Gastrocnemius medialis (tissue), 4 donors: ENCODE data around the gene ALK.

ENCODE experiments used
- CTCF ChIP-seq, 5 experiments: fragments of 450-650 bp in 3 of 5; fragments of 200-600 bp in 2 of 5; sonication (generic) in 2 of 5; IDR thresholded peaks in 4 of 5; conservative IDR thresholded peaks in 1 of 5; 1 replicate in 4 of 5; 2 replicates in 1 of 5; pipeline ENCODE4 v1.5.1; 2016 to 2019; ENCODE audit warnings: antibody characterized with exemption in 5 of 5, mild to moderate bottlenecking in 3 of 5, moderate library complexity in 3 of 5
- POLR2A ChIP-seq, 2 donors: fragments of 450-650 bp; IDR thresholded peaks; one replicate each; pipeline ENCODE4 v1.6.1; 2017; ENCODE audit warnings: antibody characterized with exemption in 2 of 2, mild to moderate bottlenecking in 2 of 2, moderate library complexity in 2 of 2

GRCh38 chr2:29702276-29702675, 219.1 kb downstream of the ALK start:
- TF ChIP-seq CTCF (IDR thresholded peaks at IDR 0.05 in 4 of 5, conservative IDR thresholded peaks at IDR 0.05 in 1 of 5) (no peak), POLR2A (IDR thresholded peaks at IDR 0.05) (no peak)
